ENCODE results near the gene MYH7. TPM values are rescaled to one million over a fixed set of nuclear protein-coding genes. Genes with fewer than 3 reads are reported as not detected.
A peak's percentile ranks its signal among the peaks of the same experiment; 100 is the strongest.

MYH7 gene
- polyA plus RNA-seq, 1 donor from 2014 or later: 0.12 TPM

- Histone ChIP-seq H3K36me3 (ENCODE audit: insufficient read depth, low read length) (no peaks in the 10 kb centered on the region), H3K79me2 (replicated peaks; ENCODE audit: insufficient read depth, low read length) (peaks cover 25% of the 10 kb centered on the region), H4K20me1 (ENCODE audit: insufficient read depth) (no peaks in the 10 kb centered on the region), H3F3A (ENCODE audit: insufficient read depth, low read length, poor library complexity, severe bottlenecking) (no peaks in the 10 kb centered on the region), H2AFZ (ENCODE audit: low read depth, low read length) (no peak overlapping the region), H3K4me3 (ENCODE audit: low read length) (peak overlapping the region; percentile 21), H3K9me3 (ENCODE audit: low read length) (no peaks in the 10 kb centered on the region), H3K9ac (ENCODE audit: low read length) (peak overlapping the region; percentile 16), H3K27me3 (ENCODE audit: insufficient read depth, low read depth, low read length) (peaks cover 12% of the 10 kb centered on the region), H3K9me2 (ENCODE audit: insufficient read depth, low read length) (no peaks in the 10 kb centered on the region), H3K4me2 (ENCODE audit: low read length) (no peak overlapping the region), H3K27ac (ENCODE audit: low read length) (no peak overlapping the region)
- TF ChIP-seq EZH2 (IDR thresholded peaks at IDR 0.05; ENCODE audit: borderline replicate concordance, insufficient read depth, low read length, poor library complexity, severe bottlenecking): no peak
- TF ChIP-seq MXI1 (conservative IDR thresholded peaks at IDR 0.05; ENCODE audit: poor library complexity, severe bottlenecking): no peak
- TF ChIP-seq RAD21 (conservative IDR thresholded peaks at IDR 0.05): no peak
- no peak for TF ChIP-seq SMC3 (conservative IDR thresholded peaks at IDR 0.05; ENCODE audit: poor library complexity)
- TF ChIP-seq, protein P1, sequence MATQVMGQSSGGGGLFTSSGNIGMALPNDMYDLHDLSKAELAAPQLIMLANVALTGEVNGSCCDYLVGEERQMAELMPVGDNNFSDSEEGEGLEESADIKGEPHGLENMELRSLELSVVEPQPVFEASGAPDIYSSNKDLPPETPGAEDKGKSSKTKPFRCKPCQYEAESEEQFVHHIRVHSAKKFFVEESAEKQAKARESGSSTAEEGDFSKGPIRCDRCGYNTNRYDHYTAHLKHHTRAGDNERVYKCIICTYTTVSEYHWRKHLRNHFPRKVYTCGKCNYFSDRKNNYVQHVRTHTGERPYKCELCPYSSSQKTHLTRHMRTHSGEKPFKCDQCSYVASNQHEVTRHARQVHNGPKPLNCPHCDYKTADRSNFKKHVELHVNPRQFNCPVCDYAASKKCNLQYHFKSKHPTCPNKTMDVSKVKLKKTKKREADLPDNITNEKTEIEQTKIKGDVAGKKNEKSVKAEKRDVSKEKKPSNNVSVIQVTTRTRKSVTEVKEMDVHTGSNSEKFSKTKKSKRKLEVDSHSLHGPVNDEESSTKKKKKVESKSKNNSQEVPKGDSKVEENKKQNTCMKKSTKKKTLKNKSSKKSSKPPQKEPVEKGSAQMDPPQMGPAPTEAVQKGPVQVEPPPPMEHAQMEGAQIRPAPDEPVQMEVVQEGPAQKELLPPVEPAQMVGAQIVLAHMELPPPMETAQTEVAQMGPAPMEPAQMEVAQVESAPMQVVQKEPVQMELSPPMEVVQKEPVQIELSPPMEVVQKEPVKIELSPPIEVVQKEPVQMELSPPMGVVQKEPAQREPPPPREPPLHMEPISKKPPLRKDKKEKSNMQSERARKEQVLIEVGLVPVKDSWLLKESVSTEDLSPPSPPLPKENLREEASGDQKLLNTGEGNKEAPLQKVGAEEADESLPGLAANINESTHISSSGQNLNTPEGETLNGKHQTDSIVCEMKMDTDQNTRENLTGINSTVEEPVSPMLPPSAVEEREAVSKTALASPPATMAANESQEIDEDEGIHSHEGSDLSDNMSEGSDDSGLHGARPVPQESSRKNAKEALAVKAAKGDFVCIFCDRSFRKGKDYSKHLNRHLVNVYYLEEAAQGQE (IDR thresholded peaks at IDR 0.05; ENCODE audit: borderline replicate concordance): no peak
- TF ChIP-seq POLR2AphosphoS5 (IDR thresholded peaks at IDR 0.05): no peak
These were observed 69.6 kb downstream of the MYH7 start for GRCh38 chr14:23365732-23366425.

GRCh38 chr14:23365036-23365731, 70.3 kb downstream of the MYH7 start, which contains the start of gene EFS:
Gene EFS (minus strand): TSS chr14:23365172. CDS start chr14:23365025, 147 bp downstream.
- Histone ChIP-seq H3K36me3 (ENCODE audit: insufficient read depth, low read length) (no peaks in the 10 kb centered on the region), H3K9me3 (ENCODE audit: low read length) (no peaks in the 10 kb centered on the region), H3K4me3 (ENCODE audit: low read length) (peak within 1 kb of the TSS; percentile 21), H3F3A (ENCODE audit: insufficient read depth, low read length, poor library complexity, severe bottlenecking) (no peaks in the 10 kb centered on the region), H3K27ac (ENCODE audit: low read length) (peak within 1 kb of the TSS; percentile 13), H3K27me3 (ENCODE audit: insufficient read depth, low read depth, low read length) (peaks cover 12% of the 10 kb centered on the region), H4K20me1 (ENCODE audit: insufficient read depth) (no peaks in the 10 kb centered on the region), H3K9ac (ENCODE audit: low read length) (peak within 1 kb of the TSS; percentile 39), H3K9me2 (ENCODE audit: insufficient read depth, low read length) (no peaks in the 10 kb centered on the region), H3K79me2 (replicated peaks; ENCODE audit: insufficient read depth, low read length) (peaks cover 25% of the 10 kb centered on the region), H2AFZ (ENCODE audit: low read depth, low read length) (peak within 1 kb of the TSS; percentile 35), H3K4me2 (ENCODE audit: low read length) (no peak within 1 kb of the TSS)
- TF ChIP-seq MXI1 (conservative IDR thresholded peaks at IDR 0.05; ENCODE audit: poor library complexity, severe bottlenecking) (no peak), POLR2AphosphoS5 (IDR thresholded peaks at IDR 0.05) (no peak), SMC3 (conservative IDR thresholded peaks at IDR 0.05; ENCODE audit: poor library complexity) (no peak), CTCF (IDR thresholded peaks at IDR 0.05; ENCODE audit: poor library complexity, severe bottlenecking) (no peak), RAD21 (conservative IDR thresholded peaks at IDR 0.05) (no peak), TAF1 (IDR thresholded peaks at IDR 0.05; ENCODE audit: low read depth) (no peak), EZH2 (IDR thresholded peaks at IDR 0.05; ENCODE audit: borderline replicate concordance, insufficient read depth, low read length, poor library complexity, severe bottlenecking) (no peak), EP300 (conservative IDR thresholded peaks at IDR 0.05; ENCODE audit: poor library complexity, severe bottlenecking) (no peak)
- TF ChIP-seq, protein P1 (IDR thresholded peaks at IDR 0.05; ENCODE audit: borderline replicate concordance): no peak

All from neural cell (in vitro differentiated cells).